Stimulated activated CD4-positive, alpha-beta T cell treated with anti-CD3 and anti-CD28 coated beads, TNF-alpha, amount 100 ng/mL, for 4 hours (primary cell): ENCODE data around the gene FRMD8.

Experiments used
- DNase-seq, 3 experiments: peaks; one replicate each; pipeline ENCODE4 v3.0.0-alpha.2; 2020; ENCODE audit warnings: low read depth in 3 of 3

The FRMD8 gene

DNA sequence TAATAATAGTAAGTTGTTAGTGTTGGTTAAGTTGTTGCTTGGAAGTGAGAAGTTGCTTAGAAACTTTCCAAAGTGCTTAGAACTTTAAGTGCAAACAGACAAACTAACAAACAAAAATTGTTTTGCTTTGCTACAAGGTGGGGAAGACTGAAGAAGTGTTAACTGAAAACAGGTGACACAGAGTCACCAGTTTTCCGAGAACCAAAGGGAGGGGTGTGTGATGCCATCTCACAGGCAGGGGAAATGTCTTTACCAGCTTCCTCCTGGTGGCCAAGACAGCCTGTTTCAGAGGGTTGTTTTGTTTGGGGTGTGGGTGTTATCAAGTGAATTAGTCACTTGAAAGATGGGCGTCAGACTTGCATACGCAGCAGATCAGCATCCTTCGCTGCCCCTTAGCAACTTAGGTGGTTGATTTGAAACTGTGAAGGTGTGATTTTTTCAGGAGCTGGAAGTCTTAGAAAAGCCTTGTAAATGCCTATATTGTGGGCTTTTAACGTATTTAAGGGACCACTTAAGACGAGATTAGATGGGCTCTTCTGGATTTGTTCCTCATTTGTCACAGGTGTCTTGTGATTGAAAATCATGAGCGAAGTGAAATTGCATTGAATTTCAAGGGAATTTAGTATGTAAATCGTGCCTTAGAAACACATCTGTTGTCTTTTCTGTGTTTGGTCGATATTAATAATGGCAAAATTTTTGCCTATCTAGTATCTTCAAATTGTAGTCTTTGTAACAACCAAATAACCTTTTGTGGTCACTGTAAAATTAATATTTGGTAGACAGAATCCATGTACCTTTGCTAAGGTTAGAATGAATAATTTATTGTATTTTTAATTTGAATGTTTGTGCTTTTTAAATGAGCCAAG lies 38.9 kb downstream of the FRMD8 start:
- peak in 2 of 3 experiments; percentile 68 to 82 for DNase-seq

DNA sequence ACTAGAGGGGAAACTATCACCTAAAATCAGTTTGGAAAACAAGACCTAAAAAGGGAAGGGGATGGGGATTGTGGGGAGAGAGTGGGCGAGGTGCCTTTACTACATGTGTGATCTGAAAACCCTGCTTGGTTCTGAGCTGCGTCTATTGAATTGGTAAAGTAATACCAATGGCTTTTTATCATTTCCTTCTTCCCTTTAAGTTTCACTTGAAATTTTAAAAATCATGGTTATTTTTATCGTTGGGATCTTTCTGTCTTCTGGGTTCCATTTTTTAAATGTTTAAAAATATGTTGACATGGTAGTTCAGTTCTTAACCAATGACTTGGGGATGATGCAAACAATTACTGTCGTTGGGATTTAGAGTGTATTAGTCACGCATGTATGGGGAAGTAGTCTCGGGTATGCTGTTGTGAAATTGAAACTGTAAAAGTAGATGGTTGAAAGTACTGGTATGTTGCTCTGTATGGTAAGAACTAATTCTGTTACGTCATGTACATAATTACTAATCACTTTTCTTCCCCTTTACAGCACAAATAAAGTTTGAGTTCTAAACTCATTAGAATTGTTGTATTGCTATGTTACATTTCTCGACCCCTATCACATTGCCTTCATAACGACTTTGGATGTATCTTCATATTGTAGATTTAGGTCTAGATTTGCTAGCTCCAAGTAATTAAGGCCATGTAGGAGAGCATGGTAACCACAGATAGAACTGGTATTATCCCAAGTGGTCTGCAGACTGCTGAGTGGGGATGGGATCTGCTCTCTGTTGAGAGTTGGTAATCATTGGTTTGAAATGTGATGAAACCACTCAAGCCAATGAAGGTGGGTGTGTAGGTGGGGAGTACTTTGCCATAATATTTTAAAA lies 39.8 kb downstream of the FRMD8 start:
- DNase-seq, result no peak

DNA sequence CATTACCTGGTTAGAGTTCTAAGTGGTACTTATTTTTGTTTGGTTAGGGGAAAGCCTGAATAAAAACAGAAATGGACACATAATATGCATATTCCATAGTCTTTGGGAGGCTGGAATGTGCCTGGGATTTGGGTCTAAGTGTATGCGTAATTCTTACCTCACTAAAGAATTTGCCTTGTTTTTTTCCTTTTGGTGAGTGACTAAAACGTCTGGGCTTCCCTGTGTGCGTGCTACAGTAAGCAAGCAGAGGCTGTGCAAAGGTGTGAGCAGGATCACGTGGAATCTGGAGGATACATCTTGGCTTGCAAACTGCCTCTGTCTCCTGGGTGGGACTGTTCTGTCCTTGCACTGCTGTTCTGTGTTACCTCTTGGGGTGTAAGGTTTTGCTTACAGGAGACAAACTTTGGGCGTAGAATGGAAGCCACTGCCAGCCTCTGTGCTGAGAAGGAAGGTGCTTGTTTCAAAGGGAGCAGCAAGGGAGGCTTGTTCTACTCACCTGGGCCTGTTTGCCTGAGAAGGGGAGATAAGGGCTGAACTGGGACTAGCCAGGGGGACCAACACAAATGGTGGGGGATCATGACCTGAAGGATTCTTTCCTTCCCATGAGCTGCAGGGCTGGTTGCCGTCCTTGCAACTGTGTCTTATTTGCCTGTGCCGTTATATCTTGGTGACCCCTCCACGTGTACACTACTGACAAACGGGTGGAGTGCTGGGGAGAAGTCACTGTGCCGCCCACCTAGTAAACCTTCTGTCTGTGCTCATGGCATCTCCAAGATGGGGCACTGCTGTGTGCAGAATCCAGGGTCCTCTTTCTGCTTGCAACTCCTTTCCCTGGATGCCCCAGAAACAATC lies 40.6 kb downstream of the FRMD8 start:
- no peak for DNase-seq

DNA sequence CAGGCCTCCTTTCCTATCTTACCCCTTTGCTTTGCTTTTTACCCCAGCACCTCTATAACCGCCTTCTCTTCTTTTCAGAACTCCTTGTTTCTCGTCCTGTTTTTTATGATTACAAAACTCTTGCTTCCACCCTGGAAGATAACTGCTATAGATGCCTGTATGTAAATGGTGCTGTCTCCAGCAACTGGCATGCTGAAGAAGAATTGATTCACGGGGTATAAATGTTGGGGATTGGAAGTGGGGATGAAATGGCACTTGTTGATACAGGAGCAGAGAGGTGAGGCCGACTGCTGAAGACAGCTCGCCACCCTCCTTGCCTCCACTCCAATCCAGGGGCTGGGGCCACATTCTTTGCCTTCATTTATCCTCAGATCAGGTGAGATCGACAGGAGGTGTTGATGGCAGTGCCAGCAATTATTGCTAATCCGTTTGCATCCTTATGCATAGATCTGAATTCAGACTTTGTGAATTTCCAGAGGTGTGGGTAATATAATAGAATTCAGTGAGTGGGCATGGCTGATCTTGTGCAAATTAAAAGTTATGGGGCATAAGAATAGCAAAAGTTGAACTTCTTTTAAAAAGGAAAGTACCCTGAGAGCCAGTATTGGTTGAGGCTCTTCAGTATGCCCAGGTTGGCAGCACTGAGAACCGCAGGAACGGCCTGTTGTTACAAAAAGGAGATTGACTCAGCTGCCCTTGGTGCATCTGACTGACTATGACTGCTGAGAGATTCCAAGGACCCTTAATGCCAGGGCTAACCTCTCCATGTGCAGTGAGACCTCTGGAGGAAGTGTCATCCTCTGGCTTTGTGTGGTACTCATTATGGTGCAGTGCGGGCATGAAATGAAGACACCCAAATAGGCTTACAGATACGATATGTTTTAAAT lies 41.5 kb downstream of the FRMD8 start:
- no peak for DNase-seq

DNA sequence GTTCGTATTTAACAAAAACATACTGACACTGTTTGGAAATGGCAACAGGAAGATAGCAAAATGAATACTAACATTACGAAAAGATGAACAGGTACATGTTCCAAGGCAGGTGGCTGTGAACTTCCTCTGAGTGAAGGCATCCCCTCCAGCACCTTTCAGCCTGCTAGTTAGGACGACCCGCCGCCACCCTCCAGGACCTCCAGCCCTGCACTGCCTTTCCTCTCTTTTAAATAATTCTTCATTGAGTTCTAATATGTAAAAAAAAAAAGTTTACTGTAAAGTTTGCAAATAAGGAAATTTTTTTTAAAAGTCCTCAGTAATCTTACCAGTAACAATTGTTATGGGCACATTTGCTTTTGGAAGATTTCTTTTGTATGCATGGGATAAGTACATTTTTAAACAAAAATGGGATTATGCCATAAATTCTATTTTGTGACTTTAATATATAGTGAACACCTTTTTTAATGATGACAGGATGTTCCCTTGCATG lies 42.2 kb downstream of the FRMD8 start:
- DNase-seq, result no peak

DNA sequence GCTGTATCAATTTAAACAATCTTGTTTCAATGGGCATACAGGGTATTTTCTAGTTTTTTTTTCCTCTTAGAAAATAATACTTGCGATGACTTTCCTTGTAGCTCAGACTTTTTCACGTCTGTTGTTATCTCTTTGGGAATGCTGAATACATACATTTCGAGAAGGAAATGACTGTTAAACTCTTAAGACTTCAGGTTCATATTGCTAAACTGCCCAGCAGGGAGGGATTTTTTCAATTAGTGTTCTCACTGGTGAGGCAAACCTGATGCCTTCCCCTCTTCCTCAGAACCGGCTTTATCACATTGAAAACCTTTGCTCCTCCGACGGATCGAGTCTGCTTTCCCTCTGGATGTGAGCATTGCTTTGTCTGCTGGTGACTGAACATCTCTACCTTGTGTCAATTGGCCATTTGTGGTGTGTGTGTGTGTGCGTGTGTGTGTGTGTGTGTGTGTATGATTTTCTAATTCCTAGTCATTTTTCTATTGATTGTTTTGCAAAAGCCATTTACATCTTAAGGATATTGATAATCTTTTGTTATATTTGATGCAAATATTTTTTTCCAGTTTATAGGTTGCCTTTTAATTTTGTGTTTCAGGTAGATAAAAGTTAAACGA lies 42.7 kb downstream of the FRMD8 start:
- no peak for DNase-seq

GRCh38 chr11:65429724-65430405 lies 43.4 kb downstream of the FRMD8 start:
- no peak for DNase-seq

- DNase-seq, result no peak
Observed at GRCh38 chr11:65430406-65431217, 44.2 kb downstream of the FRMD8 start.

DNA sequence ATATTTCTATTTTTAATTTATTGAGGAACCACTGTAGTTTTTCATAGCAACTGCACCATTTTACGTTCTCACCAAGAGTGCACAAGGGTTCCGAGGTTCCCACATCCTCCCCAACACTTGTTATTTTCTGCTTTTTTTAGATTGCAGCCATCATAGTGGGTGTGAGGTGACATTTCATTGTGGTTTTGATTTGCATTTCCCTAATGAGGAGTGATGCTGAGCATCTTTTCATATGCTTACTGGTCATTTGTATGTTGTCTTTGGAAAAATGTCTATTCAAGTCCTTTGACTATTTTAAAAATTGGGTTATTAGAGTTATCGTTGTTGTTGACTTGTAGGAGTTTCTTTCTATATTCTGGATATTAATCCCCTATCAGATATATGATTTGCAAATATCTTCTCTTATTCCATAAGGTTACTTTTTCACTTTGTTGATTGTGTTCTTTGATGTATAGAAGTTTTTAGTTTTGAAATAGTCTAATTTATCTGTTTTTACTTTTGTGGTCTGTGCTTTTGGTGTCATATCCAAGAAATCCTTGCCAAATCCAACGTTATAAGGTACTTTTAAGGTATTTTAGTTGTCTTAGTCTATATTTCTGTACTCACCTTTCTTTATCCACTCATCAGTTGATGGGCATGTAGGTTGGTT lies 45.1 kb downstream of the FRMD8 start:
- DNase-seq, result no peak

GRCh38 chr11:65432100-65432650 lies 45.7 kb downstream of the FRMD8 start:
- DNase-seq, result no peak

- no peak for DNase-seq
Observed at GRCh38 chr11:65432686-65433582, 46.5 kb downstream of the FRMD8 start.

- no peak for DNase-seq
Observed at GRCh38 chr11:65433657-65434056, 47.2 kb downstream of the FRMD8 start.

DNA sequence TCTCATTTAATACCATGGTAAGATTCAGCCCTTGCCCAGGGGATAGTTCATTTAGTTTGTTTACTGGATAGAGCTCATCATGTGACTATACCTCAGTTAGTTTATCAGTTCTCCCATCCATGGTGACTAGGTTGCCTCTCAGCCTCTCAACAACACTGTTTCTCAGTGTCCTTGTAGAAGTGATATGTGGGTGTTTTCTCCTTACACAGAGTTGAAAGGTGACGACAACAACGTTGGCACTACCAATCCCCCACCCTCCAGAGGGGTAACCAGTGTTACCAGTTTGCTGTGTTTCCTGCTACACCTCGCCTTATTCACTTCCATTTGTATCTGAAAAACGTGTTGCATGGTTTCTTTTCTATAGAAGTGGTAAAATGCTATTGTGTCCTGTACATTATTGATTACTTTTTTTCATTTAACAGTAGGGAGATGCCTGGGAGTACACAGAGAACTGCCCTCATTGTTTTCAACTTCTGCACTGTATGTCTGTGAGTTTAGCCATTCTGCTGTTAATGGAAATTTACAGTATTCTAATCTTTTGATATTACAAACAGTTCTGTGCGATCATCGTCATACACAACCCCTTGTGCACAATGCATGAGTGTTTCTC lies 47.7 kb downstream of the FRMD8 start:
- no peak for DNase-seq

DNA sequence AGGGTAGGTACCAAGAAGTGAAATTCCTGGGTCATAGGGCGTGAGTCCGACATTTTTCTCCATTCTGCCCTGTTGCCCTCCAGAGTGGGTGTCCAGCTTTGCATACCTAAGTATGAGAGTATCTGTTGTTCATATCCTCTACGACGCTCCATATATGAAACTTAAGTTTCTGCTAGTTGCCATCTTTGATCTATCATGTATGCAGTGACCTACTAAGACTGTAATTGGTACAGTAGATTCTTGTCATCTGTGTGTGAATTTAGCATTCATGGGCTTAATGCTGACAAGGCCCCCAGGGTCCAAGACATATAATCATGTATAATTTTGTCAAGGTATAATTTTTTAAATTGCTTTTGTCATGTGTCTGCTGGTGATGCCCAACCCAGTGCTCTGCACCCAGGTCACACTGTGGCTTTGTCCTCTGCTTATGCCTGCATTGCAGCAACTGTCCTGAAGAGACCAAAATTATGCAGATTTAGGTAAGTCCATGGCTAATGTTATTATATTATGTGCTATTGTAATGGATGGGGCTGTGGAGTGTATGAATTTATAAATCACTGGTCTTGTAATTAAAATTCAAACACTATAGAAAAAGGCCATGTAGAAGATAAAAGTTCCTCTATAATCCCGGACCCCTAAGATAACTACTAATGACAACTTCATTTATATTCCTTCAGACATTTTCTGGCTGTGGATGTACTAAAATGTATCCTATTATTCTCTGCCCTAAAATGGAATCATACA lies 48.4 kb downstream of the FRMD8 start:
- no peak for DNase-seq

DNA sequence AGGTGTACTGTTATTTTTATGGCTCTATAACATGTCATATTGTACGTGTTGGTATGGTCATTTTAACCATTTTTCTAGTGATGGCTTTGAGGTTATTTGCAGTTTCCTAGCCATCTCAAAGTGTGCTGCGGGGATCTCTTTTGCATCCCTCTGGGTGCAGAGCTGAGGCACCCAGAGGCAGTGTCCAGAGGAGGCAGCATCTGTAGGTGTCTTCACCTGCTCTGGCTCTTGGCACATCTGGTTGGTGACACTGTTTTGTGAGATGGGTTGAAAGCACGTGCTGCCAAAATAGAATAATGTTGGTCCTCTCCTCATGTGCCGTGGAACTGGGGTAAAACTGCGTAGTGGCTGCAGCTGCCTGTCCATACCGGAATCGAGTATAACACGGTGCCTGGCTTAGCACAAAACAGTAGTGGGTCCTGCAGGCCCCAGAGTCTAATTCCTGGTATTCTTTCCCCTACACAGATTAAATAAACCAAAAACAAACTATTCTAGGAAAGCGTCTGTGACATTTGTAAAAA lies 49.0 kb downstream of the FRMD8 start:
- no peak for DNase-seq
